A549 (cell line): ENCODE measurements around the gene CACNA1H. TPM values are rescaled to one million over a fixed set of nuclear protein-coding genes. Genes with fewer than 3 reads are reported as not detected.

ENCODE experiments used
- ATAC-seq, 2 experiments: fragments of 200-7000 bp in 1 of 2; fragments of >200 bp in 1 of 2; cut with Nextera tagmentation in 1 of 2; cut with Tn5 transposase in 1 of 2; 3 replicates each; pipeline versions ENCODE4 v1.8.0 to v1.9.1; 2018 to 2020; ENCODE audit warnings: mild to moderate bottlenecking in 1 of 2, moderate library complexity in 1 of 2
- CTCF ChIA-PET: fragments of 300-600 bp; sonication (Branson Sonifier 250); formaldehyde crosslinking; extraction: SDS; loops from one replicate; lab custom pipeline; 2021; ENCODE audit warnings: antibody characterized with exemption, inconsistent platforms; lab: Yijun Ruan, JAX
- POLR2A ChIA-PET: fragments of 350-600 bp; formaldehyde crosslinking; extraction: SDS; loops from one replicate; lab custom pipeline; 2021; ENCODE audit warnings: antibody characterized with exemption, inconsistent platforms; lab: Yijun Ruan, JAX
- DNase-seq, 2 experiments: peaks; one replicate each; pipeline versions ENCODE4 v3.0.0 to v3.0.0-alpha.2; 2011 to 2016; ENCODE audit warnings: low read depth in 1 of 2, low spot score in 1 of 2
- FAIRE-seq: peaks from 2 replicates; lab custom pipeline; 2011; peaks lifted over from hg19 to GRCh38; lab: Jason Lieb, UNC
- H3K27ac ChIP-seq, 2 experiments: fragments of >200 bp; sonication (Bioruptor Twin); formaldehyde crosslinking; 3 replicates each; pipeline ENCODE4 v1.5.1; 2016 to 2017
- H3K4me1 ChIP-seq: fragments of >200 bp; sonication (Bioruptor Twin); formaldehyde crosslinking; 3 replicates; pipeline ENCODE4 v1.6.1; 2016
- H3K4me2 ChIP-seq: fragments of >200 bp; sonication (Bioruptor Twin); formaldehyde crosslinking; 3 replicates; pipeline ENCODE4 v1.6.1; 2016
- H3K4me3 ChIP-seq: fragments of >200 bp; sonication (Bioruptor Twin); formaldehyde crosslinking; 3 replicates; pipeline ENCODE4 v1.5.1; 2016
- H3K9me3 ChIP-seq: fragments of >200 bp; sonication (Bioruptor Twin); formaldehyde crosslinking; 3 replicates; pipeline ENCODE4 v1.6.1; 2016
- ATOH8 ChIP-seq: fragments of 250-450 bp; sonication (Bioruptor Pico); IDR thresholded peaks from 2 replicates; pipeline ENCODE4 v1.5.0; 2020; ENCODE audit warnings: low read depth, mild to moderate bottlenecking, moderate library complexity
- CBX8 ChIP-seq: fragments of 200-600 bp; sonication (generic); IDR thresholded peaks from 2 replicates; pipeline ENCODE4 v1.6.1; 2016
- CHD2 ChIP-seq: fragments of 150-350 bp; IDR thresholded peaks from 2 replicates; pipeline ENCODE4 v1.6.1; 2014; ENCODE audit warnings: low read length; ENCODE audit not compliant: partially characterized antibody
- ELK1 ChIP-seq: fragments of 150-350 bp; IDR thresholded peaks from 2 replicates; pipeline ENCODE4 v1.6.1; 2014; ENCODE audit warnings: low read depth, mild to moderate bottlenecking, low read length
- ESRRA ChIP-seq: fragments of 150-350 bp; IDR thresholded peaks from 2 replicates; pipeline ENCODE4 v1.6.1; 2014; ENCODE audit warnings: mild to moderate bottlenecking, low read length, borderline replicate concordance
- FOSB ChIP-seq: fragments of 250-450 bp; sonication (Bioruptor Pico); IDR thresholded peaks from 2 replicates; pipeline ENCODE4 v1.5.0; 2020; ENCODE audit warnings: mild to moderate bottlenecking, moderate library complexity
- FOSL2 ChIP-seq, 2 experiments: fragments of 450-650 bp in 1 of 2; fragments of >200 bp in 1 of 2; sonication (Bioruptor Twin) in 1 of 2; formaldehyde crosslinking; IDR thresholded peaks; 2 replicates each; pipeline versions ENCODE4 v1.5.0 to v1.6.1; 2016 to 2020; ENCODE audit warnings: mild to moderate bottlenecking in 1 of 2, moderate library complexity in 1 of 2
- FOXS1 ChIP-seq: fragments of 250-450 bp; sonication (Bioruptor Pico); IDR thresholded peaks from 2 replicates; pipeline ENCODE4 v1.5.0; 2020; ENCODE audit warnings: mild to moderate bottlenecking, moderate library complexity
- GATA3 ChIP-seq: IDR thresholded peaks from 2 replicates; pipeline ENCODE4 v1.6.1; 2012; ENCODE audit warnings: borderline replicate concordance
- HDAC2 ChIP-seq: fragments of 200-600 bp; sonication (generic); IDR thresholded peaks from 2 replicates; pipeline ENCODE4 v1.6.1; 2016
- HEYL ChIP-seq: fragments of 250-450 bp; sonication (Bioruptor Pico); IDR thresholded peaks from 2 replicates; pipeline ENCODE4 v1.8.0; 2021; ENCODE audit warnings: mild to moderate bottlenecking, moderate library complexity
- HOXA7 ChIP-seq: fragments of 250-450 bp; sonication (Bioruptor Pico); IDR thresholded peaks from 2 replicates; pipeline ENCODE4 v1.5.0; 2020; ENCODE audit warnings: mild to moderate bottlenecking, moderate library complexity
- JUNB ChIP-seq: fragments of >200 bp; sonication (Bioruptor Twin); formaldehyde crosslinking; IDR thresholded peaks from 2 replicates; pipeline ENCODE4 v1.6.1; 2016
- KDM1A ChIP-seq: fragments of 200-600 bp; sonication (generic); IDR thresholded peaks from 2 replicates; pipeline ENCODE4 v1.6.1; 2016; ENCODE audit warnings: low read depth, mild to moderate bottlenecking
- KDM5A ChIP-seq: fragments of 200-600 bp; sonication (generic); IDR thresholded peaks from 2 replicates; pipeline ENCODE4 v1.6.1; 2016; ENCODE audit warnings: antibody characterized with exemption, mild to moderate bottlenecking
- MAX ChIP-seq: IDR thresholded peaks from 2 replicates; pipeline ENCODE4 v1.6.1; 2012
- MAZ ChIP-seq: fragments of 150-350 bp; IDR thresholded peaks from 2 replicates; pipeline ENCODE4 v1.6.1; 2014; ENCODE audit warnings: antibody characterized with exemption, low read depth, low read length, borderline replicate concordance
- NFE2L2 ChIP-seq: fragments of 150-350 bp; conservative IDR thresholded peaks from 2 replicates; pipeline ENCODE4 v1.6.1; 2014; ENCODE audit warnings: low read length
- NR3C1 ChIP-seq: fragments of >200 bp; sonication (Bioruptor Twin); formaldehyde crosslinking; IDR thresholded peaks from 3 replicates; pipeline ENCODE4 v1.6.1; 2017
- PHF8 ChIP-seq: fragments of 200-600 bp; sonication (generic); IDR thresholded peaks from 2 replicates; pipeline ENCODE4 v1.6.1; 2016; ENCODE audit warnings: low read depth, mild to moderate bottlenecking, antibody characterized with exemption, moderate library complexity, borderline replicate concordance
- RFX5 ChIP-seq: fragments of 450-650 bp; IDR thresholded peaks from 2 replicates; pipeline ENCODE4 v1.7.1; 2014; ENCODE audit warnings: antibody characterized with exemption, mild to moderate bottlenecking, moderate library complexity
- RNF2 ChIP-seq: fragments of 200-600 bp; sonication (generic); IDR thresholded peaks from 2 replicates; pipeline ENCODE4 v1.6.1; 2016; ENCODE audit warnings: low read depth, mild to moderate bottlenecking, antibody characterized with exemption, moderate library complexity, borderline replicate concordance
- SMC3 ChIP-seq: fragments of >200 bp; sonication (Bioruptor Twin); formaldehyde crosslinking; IDR thresholded peaks from 3 replicates; pipeline ENCODE4 v1.6.1; 2018; ENCODE audit warnings: inconsistent platforms
- USF2 ChIP-seq: fragments of 450-650 bp; IDR thresholded peaks from 2 replicates; pipeline ENCODE4 v1.6.1; 2014; ENCODE audit warnings: antibody characterized with exemption
- ZFP36 ChIP-seq: fragments of 450-650 bp; IDR thresholded peaks from 2 replicates; pipeline ENCODE4 v1.6.1; 2014; ENCODE audit warnings: borderline replicate concordance; ENCODE audit not compliant: partially characterized antibody
- ZNF302 ChIP-seq: fragments of 250-450 bp; sonication (Bioruptor Pico); IDR thresholded peaks from 2 replicates; pipeline ENCODE4 v1.9.0; 2021; ENCODE audit warnings: inconsistent platforms, mild to moderate bottlenecking, moderate library complexity
- WGBS: methylation state at CpG from one replicate; pipeline ENCODE4 v1.1.6; 2017; ENCODE audit errors: missing lambda C conversion rate; 5-methylcytosine and 5-hydroxymethylcytosine counted together
- polyA plus RNA-seq, 4 experiments: library from polyadenylated mRNA; depleted of rRNA in 3 of 4; stranded (reverse); fragments of >200 nt; fragmentation: RNase III in 1 of 4; extraction: RNeasy Plus Mini Kit Qiagen cat#74134 plus additional on column Dnase treatment in 1 of 4; gene quantifications; 2 replicates in 3 of 4; 3 replicates in 1 of 4; pipeline ENCODE4 v1.2.3, GENCODE V29; 2011 to 2017

CACNA1H gene
- polyA plus RNA-seq, 2 of the 4 experiments (the other 2 are of a cell fraction), result 7.2 to 15.8 TPM

GRCh38 chr16:1170076-1170418, 17.1 kb downstream of the CACNA1H start:
- CTCF ChIA-PET, result interaction anchor here (0.8 to 4.5 kb wide), 5 partner anchors 10 to 114 kb away, joined by 3 to 30 read pairs (median 6); no protein-coding TSS in a partner anchor
- TF ChIP-seq SMC3 (no peak), ZNF302 (CRISPR knock-in tag) (no peak), GATA3 (no peak), CHD2 (no peak), NFE2L2 (no peak), FOSL2 (IDR thresholded peaks at IDR 0.05) (no peak), FOSL2 (CRISPR knock-in tag; IDR thresholded peaks at IDR 0.05) (no peak)
- FAIRE-seq (no peak), DNase-seq (no peak), ATAC-seq (no peak)
- Histone ChIP-seq H3K4me3 (no peak overlapping the region), H3K27ac (no peak overlapping the region), H3K4me2 (no peak overlapping the region), H3K4me1 (peaks cover 22% of the 10 kb centered on the region), H3K9me3 (no peaks in the 10 kb centered on the region)
- POLR2A ChIA-PET, result no interaction called here
- 83% methylated on average over 8 of the region's 13 CpGs for WGBS

- ATAC-seq (no peak), DNase-seq (no peak), FAIRE-seq (no peak)
- ChIA-PET POLR2A (no interaction called here), CTCF (interaction anchor here (0.8 to 4.5 kb wide), 5 partner anchors 10 to 115 kb away, joined by 3 to 30 read pairs (median 6); no protein-coding TSS in a partner anchor)
- Histone ChIP-seq H3K27ac (peak overlapping the region in 1 of 2 experiments; percentile 40; a peak in 1 of 6 replicates), H3K4me1 (peaks cover 31% of the 10 kb centered on the region), H3K4me3 (no peak overlapping the region), H3K4me2 (no peak overlapping the region), H3K9me3 (no peaks in the 10 kb centered on the region)
- TF ChIP-seq NR3C1, result no peak
- no peak for TF ChIP-seq JUNB
- TF ChIP-seq ZFP36, result no peak
- TF ChIP-seq USF2, result no peak
- TF ChIP-seq ELK1, result no peak
- TF ChIP-seq KDM1A, result no peak
- no peak for TF ChIP-seq ATOH8 (CRISPR knock-in tag)
- TF ChIP-seq HOXA7 (CRISPR knock-in tag), result no peak
- no peak for TF ChIP-seq PHF8
- TF ChIP-seq ESRRA, result no peak
- no peak for TF ChIP-seq HEYL
- TF ChIP-seq MAX, result no peak
- no peak for TF ChIP-seq FOSB
- TF ChIP-seq CBX8, result no peak
- WGBS, result 78% methylated on average over 3 of the region's 12 CpGs
Measured at GRCh38 chr16:1171001-1171400, 18.1 kb downstream of the CACNA1H start.

- no peak for DNase-seq
- 96% methylated on average over 13 of the region's 36 CpGs for WGBS
- POLR2A ChIA-PET, result no interaction called here
- Histone ChIP-seq H3K4me1 (peaks cover 35% of the 10 kb centered on the region), H3K9me3 (no peaks in the 10 kb centered on the region), H3K27ac (peak overlapping the region in 1 of 2 experiments; percentile 17; a peak in 2 of 6 replicates), H3K4me2 (no peak overlapping the region), H3K4me3 (no peak overlapping the region)
- no peak for ATAC-seq
- CTCF ChIA-PET, result interaction anchor here (1.6 to 4.5 kb wide), 4 partner anchors 9 to 69 kb away, joined by 5 to 30 read pairs (median 8); no protein-coding TSS in a partner anchor
- no peak for TF ChIP-seq MAX
- no peak for TF ChIP-seq FOXS1 (CRISPR knock-in tag)
- no peak for TF ChIP-seq MAZ
- no peak for TF ChIP-seq HDAC2
- TF ChIP-seq FOSL2 (IDR thresholded peaks at IDR 0.05), result no peak
- TF ChIP-seq FOSL2 (CRISPR knock-in tag; IDR thresholded peaks at IDR 0.05), result no peak
- no peak for TF ChIP-seq KDM5A
- TF ChIP-seq RNF2, result no peak
- TF ChIP-seq KDM1A, result no peak
- no peak for TF ChIP-seq GATA3
- TF ChIP-seq SMC3, result no peak
- no peak for TF ChIP-seq CHD2
- TF ChIP-seq RFX5, result no peak
- no peak for TF ChIP-seq FOSB
- no peak for FAIRE-seq
Measured at GRCh38 chr16:1171854-1172428, 19.0 kb downstream of the CACNA1H start.
